HepG2 (cell line): ENCODE results near the gene ATP9B. TPM values are rescaled to one million over a fixed set of nuclear protein-coding genes. Genes with fewer than 3 reads are reported as not detected.
A peak's percentile ranks its signal among the peaks of the same experiment; 100 is the strongest.

Source experiments
- CC2D1A ChIP-seq: sonication (generic); formaldehyde crosslinking; IDR thresholded peaks from 2 replicates; pipeline ENCODE4 v1.8.1; 2023; ENCODE audit warnings: mild to moderate bottlenecking, missing genetic modification reagents
- HES4 ChIP-seq: sonication (generic); formaldehyde crosslinking; IDR thresholded peaks from 2 replicates; pipeline ENCODE4 v1.9.0; 2021; ENCODE audit warnings: mild to moderate bottlenecking, missing genetic modification reagents, borderline replicate concordance
- JUNB ChIP-seq: sonication (generic); formaldehyde crosslinking; IDR thresholded peaks from 2 replicates; pipeline ENCODE4 v1.8.0; 2022; ENCODE audit warnings: missing genetic modification reagents, mild to moderate bottlenecking, borderline replicate concordance
- NAIF1 ChIP-seq: sonication (generic); formaldehyde crosslinking; IDR thresholded peaks from 2 replicates; pipeline ENCODE4 v1.5.0; 2020; ENCODE audit warnings: mild to moderate bottlenecking, missing genetic modification reagents, borderline replicate concordance
- RBM39 ChIP-seq: fragments of 200-400 bp; formaldehyde crosslinking; IDR thresholded peaks from one replicate; pipeline ENCODE4 v1.6.1; 2018; ENCODE audit warnings: antibody characterized with exemption, mild to moderate bottlenecking, low read depth, low read length; ENCODE audit not compliant: poor library complexity, severe bottlenecking
- ZNF121 ChIP-seq: sonication (generic); formaldehyde crosslinking; IDR thresholded peaks from 2 replicates; pipeline ENCODE4 v1.5.0; 2020; ENCODE audit warnings: mild to moderate bottlenecking, missing genetic modification reagents
- ZNF230 ChIP-seq: sonication (generic); formaldehyde crosslinking; IDR thresholded peaks from 2 replicates; pipeline ENCODE4 v1.4.0; 2020; ENCODE audit warnings: mild to moderate bottlenecking, missing genetic modification reagents
- ZNF878 ChIP-seq: sonication (generic); formaldehyde crosslinking; IDR thresholded peaks from 2 replicates; pipeline ENCODE4 v1.8.1; 2023; ENCODE audit warnings: mild to moderate bottlenecking, missing genetic modification reagents, moderate library complexity
- ZSCAN21 ChIP-seq: sonication (generic); formaldehyde crosslinking; IDR thresholded peaks from 2 replicates; pipeline ENCODE4 v1.8.0; 2022; ENCODE audit warnings: mild to moderate bottlenecking, missing genetic modification reagents, moderate library complexity, borderline replicate concordance
- polyA plus RNA-seq, 8 experiments: library from polyadenylated mRNA; depleted of rRNA in 3 of 8; stranded (reverse) in 7 of 8; unstranded in 1 of 8; fragments of >200 nt; fragmentation: Illumina TruSeq in 4 of 8; extraction: Trizol in 4 of 8; gene quantifications; 2 replicates each; pipeline versions ENCODE4 v1.2.1 to v1.2.3, GENCODE V29; 2011 to 2016; ENCODE audit warnings: low read depth in 4 of 8, missing spikeins in 1 of 8, mixed read lengths in 1 of 8; ENCODE audit not compliant: insufficient read depth in 1 of 8
- total RNA-seq, 5 experiments: library from RNA; depleted of rRNA; stranded (reverse); fragments of >200 nt; fragmentation: Illumina TruSeq; extraction: Trizol; gene quantifications; 2 replicates each; pipeline ENCODE4 v1.2.3, GENCODE V29; 2016; ENCODE audit warnings: low read depth in 1 of 5
- TF ChIP-seq, protein P1 (sequence below): sonication (generic); formaldehyde crosslinking; IDR thresholded peaks from 2 replicates; pipeline ENCODE4 v1.5.1; 2020; ENCODE audit warnings: missing genetic modification reagents, mild to moderate bottlenecking, borderline replicate concordance
- TF ChIP-seq, protein P2 (sequence below), 2 experiments: sonication (generic) in 1 of 2; formaldehyde crosslinking in 1 of 2; IDR thresholded peaks; 2 replicates each; pipeline versions ENCODE4 v1.4.0 to v1.6.1; 2018 to 2020; ENCODE audit warnings: missing genetic modification reagents in 2 of 2, borderline replicate concordance in 1 of 2, low read depth in 1 of 2, mild to moderate bottlenecking in 1 of 2, missing biosample characterization in 1 of 2
- TF ChIP-seq, protein P3 (sequence below): sonication (generic); formaldehyde crosslinking; conservative IDR thresholded peaks from 2 replicates; pipeline ENCODE4 v1.8.0; 2022; ENCODE audit warnings: missing genetic modification reagents
- TF ChIP-seq, protein P4 (sequence below): sonication (generic); formaldehyde crosslinking; IDR thresholded peaks from 2 replicates; pipeline ENCODE4 v1.5.0; 2020; ENCODE audit warnings: missing genetic modification reagents, mild to moderate bottlenecking, borderline replicate concordance
- TF ChIP-seq, protein P5 (sequence below): sonication (generic); formaldehyde crosslinking; IDR thresholded peaks from 2 replicates; pipeline ENCODE4 v1.4.0; 2020; ENCODE audit warnings: mild to moderate bottlenecking, missing genetic modification reagents
- TF ChIP-seq, protein P6 (sequence below): sonication (generic); formaldehyde crosslinking; IDR thresholded peaks from 2 replicates; pipeline ENCODE4 v1.8.1; 2023; ENCODE audit warnings: mild to moderate bottlenecking, moderate library complexity, missing genetic modification reagents

The ATP9B gene
- total and polyA plus RNA-seq, 2 of the 13 experiments (the other 11 are each of a cell fraction or from before 2014, with no cell fraction given): 10.8 to 11.3 TPM

DNA sequence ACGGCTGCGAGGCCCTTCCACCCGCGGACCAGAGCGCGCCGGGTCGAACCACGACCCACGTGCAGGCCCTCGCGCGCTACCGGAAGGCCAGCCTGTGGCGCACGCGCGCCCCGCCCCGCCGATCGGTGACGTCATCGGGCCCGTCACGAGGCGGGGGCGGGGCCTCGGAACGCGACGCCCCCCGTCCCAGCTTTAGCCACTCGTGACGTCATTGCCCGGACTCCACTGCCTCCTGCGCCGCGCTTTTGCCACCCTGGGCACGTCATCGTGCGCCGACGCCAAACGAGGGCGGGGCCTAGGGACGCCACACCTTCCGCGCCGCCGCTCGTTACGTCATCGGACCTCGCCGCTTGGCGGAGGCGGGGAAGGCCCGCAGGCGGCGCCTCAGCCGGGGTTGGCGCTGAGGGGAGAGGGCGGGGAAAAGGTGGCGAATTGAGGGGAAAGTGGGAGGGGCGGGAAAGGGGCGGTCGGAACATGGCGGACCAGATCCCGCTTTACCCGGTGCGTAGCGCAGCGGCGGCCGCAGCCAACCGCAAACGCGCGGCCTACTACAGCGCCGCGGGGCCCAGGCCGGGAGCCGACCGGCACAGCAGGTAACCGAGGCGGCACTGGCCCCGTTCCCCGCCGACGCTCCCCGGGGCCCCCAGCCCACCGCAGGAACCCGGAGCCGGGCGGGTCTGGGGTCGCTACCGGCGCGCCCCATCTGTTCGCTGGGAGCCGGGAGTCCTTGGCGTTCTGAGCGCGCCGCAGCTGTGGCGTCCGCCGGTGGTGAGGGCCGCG lies at the start of gene ATP9B (continued):
- TF ChIP-seq, protein P1, sequence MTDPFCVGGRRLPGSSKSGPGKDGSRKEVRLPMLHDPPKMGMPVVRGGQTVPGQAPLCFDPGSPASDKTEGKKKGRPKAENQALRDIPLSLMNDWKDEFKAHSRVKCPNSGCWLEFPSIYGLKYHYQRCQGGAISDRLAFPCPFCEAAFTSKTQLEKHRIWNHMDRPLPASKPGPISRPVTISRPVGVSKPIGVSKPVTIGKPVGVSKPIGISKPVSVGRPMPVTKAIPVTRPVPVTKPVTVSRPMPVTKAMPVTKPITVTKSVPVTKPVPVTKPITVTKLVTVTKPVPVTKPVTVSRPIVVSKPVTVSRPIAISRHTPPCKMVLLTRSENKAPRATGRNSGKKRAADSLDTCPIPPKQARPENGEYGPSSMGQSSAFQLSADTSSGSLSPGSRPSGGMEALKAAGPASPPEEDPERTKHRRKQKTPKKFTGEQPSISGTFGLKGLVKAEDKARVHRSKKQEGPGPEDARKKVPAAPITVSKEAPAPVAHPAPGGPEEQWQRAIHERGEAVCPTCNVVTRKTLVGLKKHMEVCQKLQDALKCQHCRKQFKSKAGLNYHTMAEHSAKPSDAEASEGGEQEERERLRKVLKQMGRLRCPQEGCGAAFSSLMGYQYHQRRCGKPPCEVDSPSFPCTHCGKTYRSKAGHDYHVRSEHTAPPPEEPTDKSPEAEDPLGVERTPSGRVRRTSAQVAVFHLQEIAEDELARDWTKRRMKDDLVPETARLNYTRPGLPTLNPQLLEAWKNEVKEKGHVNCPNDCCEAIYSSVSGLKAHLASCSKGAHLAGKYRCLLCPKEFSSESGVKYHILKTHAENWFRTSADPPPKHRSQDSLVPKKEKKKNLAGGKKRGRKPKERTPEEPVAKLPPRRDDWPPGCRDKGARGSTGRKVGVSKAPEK (CRISPR knock-in tag): no peak
- TF ChIP-seq RBM39 (peak; percentile 62), HES4 (CRISPR knock-in tag) (peak; percentile 49; the same call in 1 of the 2 replicates), CC2D1A (CRISPR knock-in tag) (no peak), ZNF878 (CRISPR knock-in tag) (no peak), ZSCAN21 (CRISPR knock-in tag) (peak; percentile 51; the same call in 1 of the 2 replicates), ZNF121 (no peak), JUNB (CRISPR knock-in tag) (no peak), NAIF1 (CRISPR knock-in tag) (no peak), ZNF230 (CRISPR knock-in tag) (no peak)
- TF ChIP-seq, protein P2, sequence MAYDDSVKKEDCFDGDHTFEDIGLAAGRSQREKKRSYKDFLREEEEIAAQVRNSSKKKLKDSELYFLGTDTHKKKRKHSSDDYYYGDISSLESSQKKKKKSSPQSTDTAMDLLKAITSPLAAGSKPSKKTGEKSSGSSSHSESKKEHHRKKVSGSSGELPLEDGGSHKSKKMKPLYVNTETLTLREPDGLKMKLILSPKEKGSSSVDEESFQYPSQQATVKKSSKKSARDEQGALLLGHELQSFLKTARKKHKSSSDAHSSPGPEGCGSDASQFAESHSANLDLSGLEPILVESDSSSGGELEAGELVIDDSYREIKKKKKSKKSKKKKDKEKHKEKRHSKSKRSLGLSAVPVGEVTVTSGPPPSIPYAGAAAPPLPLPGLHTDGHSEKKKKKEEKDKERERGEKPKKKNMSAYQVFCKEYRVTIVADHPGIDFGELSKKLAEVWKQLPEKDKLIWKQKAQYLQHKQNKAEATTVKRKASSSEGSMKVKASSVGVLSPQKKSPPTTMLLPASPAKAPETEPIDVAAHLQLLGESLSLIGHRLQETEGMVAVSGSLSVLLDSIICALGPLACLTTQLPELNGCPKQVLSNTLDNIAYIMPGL (CRISPR knock-in tag; IDR thresholded peaks at IDR 0.05; ENCODE audit: borderline replicate concordance in 1 of 2, low read depth in 1 of 2): peak; percentile 73 to 75; a peak in 3 of 4 replicates
- TF ChIP-seq, protein P3, sequence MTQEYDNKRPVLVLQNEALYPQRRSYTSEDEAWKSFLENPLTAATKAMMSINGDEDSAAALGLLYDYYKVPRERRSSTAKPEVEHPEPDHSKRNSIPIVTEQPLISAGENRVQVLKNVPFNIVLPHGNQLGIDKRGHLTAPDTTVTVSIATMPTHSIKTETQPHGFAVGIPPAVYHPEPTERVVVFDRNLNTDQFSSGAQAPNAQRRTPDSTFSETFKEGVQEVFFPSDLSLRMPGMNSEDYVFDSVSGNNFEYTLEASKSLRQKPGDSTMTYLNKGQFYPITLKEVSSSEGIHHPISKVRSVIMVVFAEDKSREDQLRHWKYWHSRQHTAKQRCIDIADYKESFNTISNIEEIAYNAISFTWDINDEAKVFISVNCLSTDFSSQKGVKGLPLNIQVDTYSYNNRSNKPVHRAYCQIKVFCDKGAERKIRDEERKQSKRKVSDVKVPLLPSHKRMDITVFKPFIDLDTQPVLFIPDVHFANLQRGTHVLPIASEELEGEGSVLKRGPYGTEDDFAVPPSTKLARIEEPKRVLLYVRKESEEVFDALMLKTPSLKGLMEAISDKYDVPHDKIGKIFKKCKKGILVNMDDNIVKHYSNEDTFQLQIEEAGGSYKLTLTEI: no peak
- TF ChIP-seq, protein P4, sequence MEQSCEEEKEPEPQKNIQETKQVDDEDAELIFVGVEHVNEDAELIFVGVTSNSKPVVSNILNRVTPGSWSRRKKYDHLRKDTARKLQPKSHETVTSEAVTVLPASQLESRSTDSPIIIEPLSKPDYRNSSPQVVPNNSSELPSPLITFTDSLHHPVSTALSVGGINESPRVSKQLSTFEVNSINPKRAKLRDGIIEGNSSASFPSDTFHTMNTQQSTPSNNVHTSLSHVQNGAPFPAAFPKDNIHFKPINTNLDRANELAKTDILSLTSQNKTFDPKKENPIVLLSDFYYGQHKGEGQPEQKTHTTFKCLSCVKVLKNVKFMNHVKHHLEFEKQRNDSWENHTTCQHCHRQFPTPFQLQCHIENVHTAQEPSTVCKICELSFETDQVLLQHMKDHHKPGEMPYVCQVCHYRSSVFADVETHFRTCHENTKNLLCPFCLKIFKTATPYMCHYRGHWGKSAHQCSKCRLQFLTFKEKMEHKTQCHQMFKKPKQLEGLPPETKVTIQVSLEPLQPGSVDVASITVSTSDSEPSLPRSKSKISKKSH: 0 out of 2 replicates have a peak, but pooled peaks have one; percentile 62
- TF ChIP-seq, protein P5, sequence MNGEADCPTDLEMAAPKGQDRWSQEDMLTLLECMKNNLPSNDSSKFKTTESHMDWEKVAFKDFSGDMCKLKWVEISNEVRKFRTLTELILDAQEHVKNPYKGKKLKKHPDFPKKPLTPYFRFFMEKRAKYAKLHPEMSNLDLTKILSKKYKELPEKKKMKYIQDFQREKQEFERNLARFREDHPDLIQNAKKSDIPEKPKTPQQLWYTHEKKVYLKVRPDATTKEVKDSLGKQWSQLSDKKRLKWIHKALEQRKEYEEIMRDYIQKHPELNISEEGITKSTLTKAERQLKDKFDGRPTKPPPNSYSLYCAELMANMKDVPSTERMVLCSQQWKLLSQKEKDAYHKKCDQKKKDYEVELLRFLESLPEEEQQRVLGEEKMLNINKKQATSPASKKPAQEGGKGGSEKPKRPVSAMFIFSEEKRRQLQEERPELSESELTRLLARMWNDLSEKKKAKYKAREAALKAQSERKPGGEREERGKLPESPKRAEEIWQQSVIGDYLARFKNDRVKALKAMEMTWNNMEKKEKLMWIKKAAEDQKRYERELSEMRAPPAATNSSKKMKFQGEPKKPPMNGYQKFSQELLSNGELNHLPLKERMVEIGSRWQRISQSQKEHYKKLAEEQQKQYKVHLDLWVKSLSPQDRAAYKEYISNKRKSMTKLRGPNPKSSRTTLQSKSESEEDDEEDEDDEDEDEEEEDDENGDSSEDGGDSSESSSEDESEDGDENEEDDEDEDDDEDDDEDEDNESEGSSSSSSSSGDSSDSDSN (CRISPR knock-in tag): peak; percentile 98
- TF ChIP-seq, protein P6, sequence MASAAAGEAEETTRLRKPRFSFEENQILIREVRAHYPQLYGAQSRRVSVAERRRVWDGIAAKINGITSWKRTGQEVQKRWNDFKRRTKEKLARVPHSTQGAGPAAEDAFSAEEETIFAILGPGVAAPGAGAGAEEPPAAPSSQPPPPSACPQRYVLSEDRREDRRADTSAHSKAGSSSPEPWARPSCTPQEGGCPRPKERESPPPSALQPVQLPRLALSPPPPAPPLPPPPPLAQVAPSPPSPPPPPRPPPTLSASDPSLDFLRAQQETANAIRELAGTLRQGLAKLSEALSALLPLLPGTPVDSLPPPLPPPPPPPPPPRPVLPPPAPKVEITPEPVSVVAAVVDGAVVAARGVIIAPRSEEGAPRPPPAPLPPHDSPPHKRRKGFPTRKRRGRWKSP: peak; percentile 78
